HG03354 (cell line): Measurements from ENCODE around the gene GPNMB.
"Not testable (repeated sequence)": the region's sequence is repeated elsewhere in the genome, so short reads cannot be mapped to it uniquely, and the experiment has no call there.

Source experiments
- ATAC-seq: cut with Tn5 transposase; IDR thresholded peaks from one replicate; pipeline ENCODE4 v1.9.1; 2021; ENCODE audit warnings: mild to moderate bottlenecking; ENCODE audit not compliant: unreplicated experiment, poor library complexity, severe bottlenecking

GPNMB gene

DNA sequence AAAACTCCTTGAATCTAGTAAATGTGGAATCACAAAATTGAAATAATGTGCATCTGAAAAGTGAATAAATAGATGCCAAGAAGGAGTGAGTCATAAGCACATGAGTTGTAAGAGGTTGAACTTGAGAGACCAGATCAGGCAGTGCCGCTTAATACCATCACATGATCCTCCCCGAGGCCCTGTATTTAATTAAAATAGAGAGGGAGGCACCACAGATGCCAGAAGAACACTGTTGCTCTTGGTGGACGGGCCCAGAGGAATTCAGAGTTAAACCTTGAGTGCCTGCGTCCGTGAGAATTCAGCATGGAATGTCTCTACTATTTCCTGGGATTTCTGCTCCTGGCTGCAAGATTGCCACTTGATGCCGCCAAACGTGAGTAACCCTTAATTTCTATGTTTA is at the start of gene GPNMB:
Gene GPNMB, plus strand, starts transcription at position 221 of the 400 bp plus-strand sequence. Its CDS starts 83 bp downstream, at position 304.
- ATAC-seq: no peak

DNA sequence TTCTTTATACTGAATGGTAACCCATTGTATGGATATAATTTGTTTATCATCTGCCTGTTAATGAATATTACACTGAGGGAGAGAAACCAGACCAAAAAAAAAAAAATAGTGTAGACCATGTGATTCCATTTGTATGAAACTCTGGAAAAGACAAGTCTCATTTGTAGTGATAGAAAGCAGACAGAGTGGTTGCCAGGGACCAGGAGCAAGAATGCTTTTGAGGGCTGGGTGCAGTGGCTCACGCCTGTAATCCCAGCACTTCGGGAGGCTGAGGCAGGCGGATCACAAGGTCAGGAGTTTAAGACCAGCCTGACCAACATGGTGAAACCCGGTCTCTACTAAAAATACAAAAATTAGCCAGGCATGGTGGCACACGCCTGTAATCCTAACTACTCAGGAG is 48.8 kb upstream of the GPNMB start:
- not testable (repeated sequence) for ATAC-seq

DNA sequence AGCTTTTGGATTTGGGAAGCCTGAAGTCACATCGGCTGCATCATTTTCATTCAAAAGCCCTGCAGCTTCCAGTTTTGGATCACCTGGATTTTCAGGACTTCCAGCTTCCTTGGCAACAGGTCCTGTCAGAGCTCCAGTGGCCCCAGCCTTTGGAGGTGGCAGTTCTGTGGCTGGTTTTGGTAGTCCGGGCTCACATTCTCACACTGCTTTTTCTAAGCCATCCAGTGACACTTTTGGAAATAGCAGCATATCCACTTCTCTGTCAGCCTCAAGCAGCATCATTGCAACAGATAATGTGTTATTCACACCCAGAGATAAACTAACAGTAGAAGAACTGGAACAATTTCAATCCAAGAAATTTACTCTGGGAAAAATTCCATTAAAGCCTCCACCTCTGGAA is 46.2 kb upstream of the GPNMB start:
- ATAC-seq: no peak

DNA sequence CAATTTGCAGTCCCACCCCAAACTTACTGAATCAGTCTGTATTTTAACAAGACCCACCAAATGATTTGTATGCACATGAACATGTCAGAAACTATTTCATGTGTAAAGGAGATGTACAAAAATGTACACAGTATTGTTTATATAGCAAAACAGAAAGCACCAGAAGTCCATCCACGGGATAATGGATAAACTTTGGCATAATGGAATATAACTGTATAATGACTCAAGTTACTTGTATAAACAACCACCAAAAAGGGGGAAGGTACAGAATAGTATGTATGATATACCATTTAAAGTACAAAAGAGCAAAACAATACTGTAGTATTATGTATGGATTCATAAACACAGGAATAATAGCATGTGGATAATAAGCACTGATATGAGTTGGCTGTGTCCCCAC is 42.3 kb upstream of the GPNMB start:
- no peak for ATAC-seq

DNA sequence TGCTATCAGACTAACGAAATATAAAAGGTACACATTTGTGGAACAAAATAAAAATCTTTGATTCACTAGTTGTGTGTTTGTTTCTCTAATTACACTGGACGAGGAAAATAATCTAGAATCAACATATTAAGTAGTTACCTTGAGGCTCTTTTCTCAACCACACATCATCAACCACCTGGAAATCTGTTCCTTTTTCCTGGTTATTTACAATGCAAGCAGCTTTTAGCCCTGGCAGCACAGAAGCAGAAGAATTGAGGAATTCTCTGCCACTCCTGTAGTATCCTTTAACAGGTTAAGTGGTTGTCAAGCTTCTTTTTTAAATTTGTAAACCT is 41.0 kb upstream of the GPNMB start:
- ATAC-seq: no peak

DNA sequence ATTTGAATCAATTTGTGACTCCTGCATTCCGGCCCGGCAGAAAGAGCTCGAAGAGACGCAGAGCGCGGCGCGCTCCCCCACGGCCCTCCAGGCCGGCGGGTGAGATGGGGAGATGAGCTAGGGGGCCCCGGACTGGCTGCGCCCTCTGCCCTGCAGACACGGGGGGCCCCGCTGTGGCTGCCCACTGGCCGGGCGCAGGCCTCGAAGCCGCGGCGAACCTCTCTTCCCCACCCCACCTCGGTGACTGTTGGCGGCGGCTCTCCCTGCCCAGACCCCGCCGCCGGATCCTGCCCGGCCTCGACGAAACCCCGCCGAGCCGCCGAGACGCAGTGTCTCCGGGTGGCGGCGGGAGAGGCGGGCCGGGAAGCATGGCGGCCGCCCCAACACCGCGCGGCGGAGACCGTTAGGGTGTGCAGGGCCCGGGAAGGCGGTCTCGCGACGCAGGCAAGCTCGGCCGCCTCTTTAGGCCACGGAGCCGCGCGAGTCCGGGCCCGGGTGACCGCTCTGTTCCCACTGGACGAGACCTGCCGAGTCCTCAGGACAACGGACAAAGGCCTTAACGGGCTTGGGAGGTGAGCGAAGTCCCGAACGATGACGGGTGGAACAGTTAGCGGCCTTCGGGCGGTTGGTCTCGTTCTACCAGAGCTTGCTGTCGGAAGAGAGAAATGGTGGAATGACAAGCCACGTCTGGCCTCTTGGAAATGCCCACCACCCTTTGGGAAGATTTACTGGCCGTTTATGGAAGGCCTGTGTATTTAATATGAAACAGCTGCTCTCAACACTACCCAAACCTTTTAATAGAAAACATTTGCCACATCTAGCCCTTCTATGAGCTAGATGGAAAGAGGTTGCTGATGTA is 40.4 kb upstream of the GPNMB start:
- no peak for ATAC-seq

DNA sequence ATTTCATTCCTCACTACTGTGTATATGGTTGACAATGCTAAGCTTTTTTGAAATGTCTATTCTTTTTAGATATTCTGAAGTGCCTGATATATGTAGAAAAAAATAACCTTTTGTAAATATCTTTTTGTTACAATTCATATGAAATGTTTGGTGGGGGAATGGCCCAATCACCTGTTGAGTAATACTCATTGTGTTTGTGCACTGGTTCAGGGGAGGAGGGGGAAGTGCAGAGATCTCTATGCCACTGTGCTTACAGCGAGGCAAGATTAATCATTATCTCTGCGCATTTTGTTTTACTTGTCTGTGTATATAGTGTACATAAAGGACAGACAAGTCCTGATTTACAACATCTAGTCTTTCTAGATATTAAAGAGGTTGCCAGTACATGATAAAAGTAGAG is 39.6 kb upstream of the GPNMB start:
- no peak for ATAC-seq

DNA sequence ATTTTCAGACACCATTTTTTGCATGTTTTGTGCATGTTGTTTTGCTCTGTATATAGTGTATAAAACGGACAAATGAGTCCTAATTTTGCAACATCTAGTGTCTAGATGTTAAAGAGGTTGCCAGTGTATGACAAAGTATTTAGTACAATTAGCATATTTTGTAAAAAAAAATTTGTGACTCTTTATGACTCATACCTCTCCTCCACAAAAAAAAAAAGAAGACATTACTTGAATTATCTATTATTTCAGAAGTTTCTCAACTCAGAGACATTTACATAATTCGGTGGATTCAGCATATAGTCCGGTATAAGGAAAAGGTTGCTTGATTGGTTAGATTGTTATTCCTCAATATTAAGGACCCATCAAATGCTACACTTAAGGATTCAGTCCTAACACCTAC is 38.7 kb upstream of the GPNMB start:
- no peak for ATAC-seq

DNA sequence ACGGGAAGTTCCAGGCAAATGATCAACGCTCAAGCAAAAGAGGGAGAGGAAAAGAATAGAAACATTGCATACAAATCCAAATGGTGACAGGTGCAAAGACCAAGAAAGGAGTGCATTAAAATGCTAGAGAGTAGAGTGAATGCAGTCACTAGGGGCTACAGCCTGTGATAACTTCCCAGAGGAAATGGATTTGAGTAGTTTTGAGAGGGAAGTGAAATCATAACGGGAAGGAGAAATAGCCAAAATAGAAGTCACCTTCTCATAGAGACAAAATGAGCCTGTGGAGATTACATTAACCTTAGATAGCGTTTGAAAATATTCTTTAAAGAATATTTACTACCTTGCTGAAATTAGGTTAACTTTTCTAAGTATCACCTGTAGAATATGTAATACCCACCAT is 38.3 kb upstream of the GPNMB start:
- ATAC-seq: no peak

DNA sequence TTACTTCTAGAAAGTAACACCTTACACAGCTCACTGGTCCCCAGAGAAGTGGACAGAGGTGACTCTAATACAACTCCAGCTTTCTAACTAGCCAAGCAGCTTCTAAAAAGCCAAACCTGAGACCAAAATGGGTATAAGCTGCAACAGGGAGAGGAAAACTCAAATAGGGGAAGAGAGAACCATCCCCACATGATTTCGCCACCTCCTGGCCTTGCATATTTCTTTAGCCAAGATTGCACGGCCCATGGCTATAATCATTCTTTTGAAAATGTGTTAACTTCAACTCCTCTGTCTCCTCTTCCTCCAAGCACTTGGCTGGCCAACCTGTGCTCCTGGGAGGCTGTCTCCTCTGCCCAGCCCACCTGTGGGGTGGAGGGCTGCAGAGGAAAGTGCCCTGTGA is 36.1 kb upstream of the GPNMB start:
- no peak for ATAC-seq

DNA sequence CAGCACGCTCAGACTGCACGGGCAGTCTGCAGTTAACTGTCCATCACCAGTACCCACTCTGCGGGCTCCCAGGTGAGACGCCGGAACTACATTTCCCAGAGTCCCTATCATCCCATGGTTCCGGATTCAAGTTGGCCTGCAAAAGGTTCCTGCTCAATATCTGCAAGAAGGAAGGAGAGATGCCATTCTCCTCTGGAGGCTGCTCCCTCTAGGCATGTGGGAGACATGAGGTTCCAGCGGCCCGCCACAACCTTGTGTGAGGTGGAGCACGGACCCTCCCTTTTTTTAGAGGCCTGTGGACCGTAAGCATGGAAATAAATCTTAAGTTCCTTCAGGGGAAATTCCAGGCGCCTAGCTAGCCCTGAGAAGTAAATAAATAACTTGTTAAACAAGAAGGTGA is 35.0 kb upstream of the GPNMB start:
- no peak for ATAC-seq

DNA sequence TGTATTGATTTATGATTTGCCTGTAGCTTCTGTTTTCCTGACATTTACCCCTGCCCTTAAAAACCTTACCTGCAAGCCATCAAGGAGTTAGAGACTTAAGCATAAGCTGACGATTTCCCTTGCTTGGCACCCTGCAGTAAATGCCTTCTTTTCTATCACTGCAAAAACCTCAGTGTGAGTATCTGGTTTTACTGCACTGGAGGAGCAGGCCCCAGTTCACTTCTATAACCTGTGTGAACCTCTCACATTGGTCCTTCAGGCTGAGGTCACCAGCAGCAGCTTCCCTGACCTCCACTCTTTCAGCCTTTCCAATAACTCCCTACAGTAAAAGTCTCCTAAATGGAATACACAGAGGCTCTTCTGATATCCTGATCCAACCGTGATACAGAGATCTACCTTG is 34.2 kb upstream of the GPNMB start:
- ATAC-seq: no peak

DNA sequence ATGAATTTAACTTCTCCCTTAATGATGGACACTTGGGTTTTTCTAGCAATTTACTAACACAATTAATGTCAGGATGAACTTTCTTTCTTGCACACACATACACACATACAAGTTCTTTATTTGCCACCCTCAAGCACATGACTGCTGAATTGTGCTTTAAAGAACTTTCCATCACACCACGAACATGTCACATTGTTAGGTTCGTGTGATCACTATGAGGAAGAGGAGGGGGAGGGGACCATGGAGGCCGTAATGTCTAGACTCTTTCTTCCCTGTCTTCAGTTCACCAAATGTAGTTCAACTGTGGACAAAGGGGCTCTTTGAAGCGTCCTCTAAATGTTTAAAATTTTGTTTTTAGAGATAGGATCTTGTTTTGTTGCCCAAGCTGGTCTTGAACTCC is 33.7 kb upstream of the GPNMB start:
- no peak for ATAC-seq

DNA sequence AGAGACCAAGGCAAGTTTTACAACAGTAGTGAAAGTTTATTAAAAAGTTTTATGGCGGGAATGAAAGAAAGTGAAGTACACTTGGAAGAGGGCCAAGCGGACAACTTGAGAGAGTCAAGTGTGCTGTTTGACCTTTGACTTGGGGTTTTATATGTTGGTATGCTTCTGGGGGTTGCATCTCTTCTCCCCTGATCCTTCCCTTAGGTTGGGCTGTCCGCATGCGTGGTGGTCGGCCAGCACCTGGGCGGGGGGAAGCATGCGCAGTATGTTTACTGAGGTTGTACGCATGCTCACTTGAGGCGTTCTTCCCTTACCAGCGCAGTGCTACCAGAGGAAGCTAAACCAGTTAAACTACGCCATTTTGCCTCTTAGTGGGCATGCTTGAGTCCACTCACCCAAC is 32.8 kb upstream of the GPNMB start:
- ATAC-seq: no peak

DNA sequence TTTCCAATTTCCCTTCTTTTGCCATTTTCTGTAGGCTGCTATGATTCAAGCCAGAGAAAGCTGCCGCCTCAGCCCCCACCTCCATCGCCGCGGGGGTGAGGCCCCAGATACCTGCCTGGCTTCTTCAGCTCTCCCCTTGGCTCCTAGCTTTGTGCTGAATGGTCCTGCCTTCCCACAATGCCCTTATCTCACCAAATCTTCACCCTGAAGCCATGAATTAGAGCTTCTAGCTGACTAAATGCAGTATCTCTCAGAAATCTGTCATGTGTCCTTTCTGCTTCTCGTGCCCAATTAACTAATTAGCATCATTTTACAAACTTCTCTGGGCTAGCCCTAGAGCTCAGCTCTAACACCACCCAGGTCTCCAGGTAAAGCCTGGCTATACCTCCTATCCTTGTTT is 32.2 kb upstream of the GPNMB start:
- no peak for ATAC-seq

DNA sequence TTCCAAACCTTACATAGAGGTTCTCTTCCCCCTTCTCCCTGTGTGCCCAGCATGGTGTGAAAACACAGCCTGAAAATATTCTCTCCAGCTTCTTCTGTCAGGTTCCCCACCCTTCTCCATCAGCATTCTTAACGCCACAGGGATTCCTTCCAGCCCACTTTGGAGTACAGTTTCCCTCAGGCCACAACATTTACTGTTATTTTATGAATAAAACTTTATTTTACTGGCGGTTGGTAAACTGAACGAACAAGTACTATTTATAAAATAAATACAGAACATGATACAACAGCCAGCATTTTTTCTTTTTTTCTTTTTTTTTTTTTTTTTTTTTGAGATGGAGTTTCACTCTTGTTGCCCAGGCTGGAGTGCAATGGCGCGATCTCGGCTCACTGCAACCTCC is 31.6 kb upstream of the GPNMB start:
- ATAC-seq: no peak

DNA sequence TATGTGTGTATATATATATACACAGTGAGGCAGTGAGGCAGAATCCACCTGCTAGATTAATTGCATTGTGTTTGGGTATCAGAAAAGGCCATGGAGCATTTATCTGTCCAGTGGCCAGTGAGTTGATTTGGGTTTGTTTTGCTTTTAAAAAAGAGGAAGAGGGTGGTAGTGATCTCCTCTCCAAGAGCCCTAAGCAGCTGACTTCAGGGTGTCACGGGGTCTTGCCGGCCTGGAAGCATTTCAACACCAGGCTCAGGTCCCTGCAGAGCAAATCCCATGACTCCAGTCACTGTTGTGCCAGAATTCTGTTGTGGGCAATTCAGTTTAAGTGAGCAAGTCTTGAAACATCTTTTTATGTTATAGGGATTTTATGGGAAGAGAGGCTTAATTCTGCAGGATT is 30.6 kb upstream of the GPNMB start:
- ATAC-seq: no peak

DNA sequence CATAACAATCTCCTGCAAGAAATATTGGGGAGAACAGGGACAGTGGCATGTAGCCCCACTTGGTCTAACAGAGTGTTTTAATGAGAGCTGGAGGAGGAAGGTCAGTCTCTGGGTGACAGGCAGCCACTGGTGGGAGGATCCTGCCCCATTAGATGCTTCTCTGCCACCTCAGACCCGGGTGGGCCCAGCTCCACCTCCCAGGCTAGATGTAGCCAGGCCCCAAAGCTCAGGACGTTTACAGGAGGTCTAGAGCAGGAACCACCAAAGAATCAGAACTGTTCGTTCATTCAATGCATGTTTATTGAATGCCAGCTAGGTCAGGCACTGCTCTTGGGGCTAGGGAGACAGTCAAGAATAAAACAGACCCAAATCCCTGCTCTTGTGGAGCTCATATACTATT is 28.4 kb upstream of the GPNMB start:
- no peak for ATAC-seq

DNA sequence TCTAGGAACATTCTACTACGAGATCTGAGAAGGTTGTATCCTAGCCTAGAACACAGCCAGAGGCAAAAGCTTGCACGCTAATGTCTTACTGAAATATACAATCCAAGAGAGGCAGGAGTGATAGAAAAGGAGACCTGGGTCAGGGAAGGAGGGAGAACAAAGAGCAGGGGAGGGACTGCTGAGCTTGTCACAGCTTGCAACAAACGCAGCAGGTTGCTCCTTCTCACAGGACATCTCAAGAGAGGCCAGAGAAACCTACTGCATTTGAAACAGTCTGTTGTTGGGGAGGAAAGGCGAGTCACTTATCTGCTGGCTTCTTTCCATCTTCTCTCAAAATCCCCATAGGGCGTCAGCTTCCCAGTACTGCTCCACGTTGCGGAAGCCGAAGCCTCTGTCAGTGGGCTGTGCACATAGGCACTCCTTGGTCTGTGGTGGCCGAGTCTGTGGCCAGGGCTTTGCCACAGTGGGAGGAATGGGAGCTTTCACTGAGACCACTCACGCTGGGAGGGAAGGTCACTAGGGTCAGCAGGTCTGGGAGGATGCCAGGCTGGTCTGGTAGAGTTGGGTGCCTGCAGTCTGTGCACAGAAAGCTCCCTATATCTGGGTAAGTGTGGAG is 25.8 kb upstream of the GPNMB start:
- no peak for ATAC-seq

DNA sequence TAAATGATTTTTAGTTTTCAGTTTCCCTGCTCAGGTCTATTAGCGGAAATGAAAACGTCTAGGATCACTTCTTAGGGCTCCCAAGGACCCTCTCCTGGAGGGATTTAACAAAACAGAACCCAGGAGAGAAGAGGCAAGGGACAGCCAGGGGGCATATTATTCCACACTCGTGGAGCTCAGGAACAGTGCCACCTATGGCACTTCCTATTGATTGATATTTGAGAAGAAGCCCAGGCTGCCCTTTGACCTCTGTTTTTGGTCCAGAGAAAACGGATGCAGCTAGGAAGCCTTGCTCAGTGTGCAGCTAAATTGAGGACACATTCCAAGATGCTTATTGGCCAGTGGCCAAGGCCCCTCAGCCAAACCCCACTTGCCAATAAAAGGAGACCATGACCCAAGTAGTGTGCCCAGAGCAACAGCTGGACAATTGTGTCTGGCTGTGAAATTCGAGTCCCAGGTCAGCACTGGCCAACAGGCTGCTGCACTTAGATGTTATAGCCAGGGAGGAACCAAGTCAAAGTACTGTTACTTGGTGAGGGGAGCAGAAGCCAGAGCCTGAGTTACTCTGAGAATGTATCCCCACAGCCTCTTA is 24.0 kb upstream of the GPNMB start:
- no peak for ATAC-seq

DNA sequence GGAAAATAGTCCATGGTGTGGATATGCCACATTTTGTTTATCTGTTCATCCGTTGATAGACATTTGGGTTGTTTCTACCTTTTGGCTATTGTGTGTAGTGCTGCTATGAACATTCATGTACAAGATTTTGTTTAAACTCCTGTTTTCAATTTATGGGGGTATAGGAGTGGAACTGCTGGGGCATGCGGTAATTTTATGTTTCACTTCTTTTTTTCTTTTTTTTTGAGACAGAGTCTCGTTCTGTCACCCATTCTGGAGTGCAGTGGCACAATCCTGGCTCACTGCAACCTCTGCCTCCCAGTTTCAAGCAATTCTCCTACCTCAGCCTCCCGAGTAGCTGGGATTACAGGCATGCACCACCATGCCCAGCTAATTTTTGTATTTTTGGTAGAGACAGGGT is 22.2 kb upstream of the GPNMB start:
- ATAC-seq: not testable (repeated sequence)
